Measurements from ENCODE around the gene ATXN7.

- no peak for TF ChIP-seq POLR2A (IDR thresholded peaks at IDR 0.05)
- TF ChIP-seq, protein P1, sequence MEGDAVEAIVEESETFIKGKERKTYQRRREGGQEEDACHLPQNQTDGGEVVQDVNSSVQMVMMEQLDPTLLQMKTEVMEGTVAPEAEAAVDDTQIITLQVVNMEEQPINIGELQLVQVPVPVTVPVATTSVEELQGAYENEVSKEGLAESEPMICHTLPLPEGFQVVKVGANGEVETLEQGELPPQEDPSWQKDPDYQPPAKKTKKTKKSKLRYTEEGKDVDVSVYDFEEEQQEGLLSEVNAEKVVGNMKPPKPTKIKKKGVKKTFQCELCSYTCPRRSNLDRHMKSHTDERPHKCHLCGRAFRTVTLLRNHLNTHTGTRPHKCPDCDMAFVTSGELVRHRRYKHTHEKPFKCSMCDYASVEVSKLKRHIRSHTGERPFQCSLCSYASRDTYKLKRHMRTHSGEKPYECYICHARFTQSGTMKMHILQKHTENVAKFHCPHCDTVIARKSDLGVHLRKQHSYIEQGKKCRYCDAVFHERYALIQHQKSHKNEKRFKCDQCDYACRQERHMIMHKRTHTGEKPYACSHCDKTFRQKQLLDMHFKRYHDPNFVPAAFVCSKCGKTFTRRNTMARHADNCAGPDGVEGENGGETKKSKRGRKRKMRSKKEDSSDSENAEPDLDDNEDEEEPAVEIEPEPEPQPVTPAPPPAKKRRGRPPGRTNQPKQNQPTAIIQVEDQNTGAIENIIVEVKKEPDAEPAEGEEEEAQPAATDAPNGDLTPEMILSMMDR (IDR thresholded peaks at IDR 0.05), result no peak
- TF ChIP-seq POLR2AphosphoS5 (IDR thresholded peaks at IDR 0.05; ENCODE audit: insufficient read depth in 1 of 2, low read depth in 1 of 2), result no peak
Observed at GRCh38 chr3:64037084-64037483, 173.4 kb downstream of the ATXN7 start.
